ENCODE data around the gene HTR4. TPM values are rescaled to one million over a fixed set of nuclear protein-coding genes. Genes with fewer than 3 reads are reported as not detected.

HTR4 gene
- total RNA-seq, 4 donors from 2014 or later: 0.25 to 1.2 (median 1.0) TPM; not detected in 1

DNA sequence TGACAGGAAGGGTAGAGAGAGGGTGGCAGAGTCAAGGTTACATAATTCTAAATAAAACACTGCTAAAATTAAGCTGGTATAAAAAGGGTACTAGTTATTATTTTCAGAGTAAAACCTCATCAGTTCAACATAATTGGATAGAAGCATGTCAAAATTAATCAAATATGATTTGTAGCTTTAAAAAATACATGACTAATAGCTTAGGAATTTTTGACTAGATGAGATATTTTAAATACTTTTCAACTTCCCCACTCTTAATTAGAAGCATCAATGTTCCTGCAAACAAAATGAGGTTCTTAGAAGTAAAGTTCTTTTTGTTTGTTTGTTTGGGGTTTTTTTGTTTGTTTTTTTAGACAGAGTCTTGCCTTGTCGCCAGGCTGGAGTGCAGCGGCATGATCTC is 29.1 kb downstream of the HTR4 start:
- DNase-seq (ENCODE audit: low spot score in 2 of 2): no peak
- intact Hi-C loops (cut with DNase I; ENCODE audit: low total_unique reads): no loop called here
- WGBS, 2 donors: 80 to 89% methylated on average over 2 of the region's 2 CpGs
- no peak overlapping the region for H3K4me3 ChIP-seq (ENCODE audit: low read depth, poor library complexity, severe bottlenecking)
- TF ChIP-seq POLR2A (IDR thresholded peaks at IDR 0.05): no peak
- TF ChIP-seq, protein P1, sequence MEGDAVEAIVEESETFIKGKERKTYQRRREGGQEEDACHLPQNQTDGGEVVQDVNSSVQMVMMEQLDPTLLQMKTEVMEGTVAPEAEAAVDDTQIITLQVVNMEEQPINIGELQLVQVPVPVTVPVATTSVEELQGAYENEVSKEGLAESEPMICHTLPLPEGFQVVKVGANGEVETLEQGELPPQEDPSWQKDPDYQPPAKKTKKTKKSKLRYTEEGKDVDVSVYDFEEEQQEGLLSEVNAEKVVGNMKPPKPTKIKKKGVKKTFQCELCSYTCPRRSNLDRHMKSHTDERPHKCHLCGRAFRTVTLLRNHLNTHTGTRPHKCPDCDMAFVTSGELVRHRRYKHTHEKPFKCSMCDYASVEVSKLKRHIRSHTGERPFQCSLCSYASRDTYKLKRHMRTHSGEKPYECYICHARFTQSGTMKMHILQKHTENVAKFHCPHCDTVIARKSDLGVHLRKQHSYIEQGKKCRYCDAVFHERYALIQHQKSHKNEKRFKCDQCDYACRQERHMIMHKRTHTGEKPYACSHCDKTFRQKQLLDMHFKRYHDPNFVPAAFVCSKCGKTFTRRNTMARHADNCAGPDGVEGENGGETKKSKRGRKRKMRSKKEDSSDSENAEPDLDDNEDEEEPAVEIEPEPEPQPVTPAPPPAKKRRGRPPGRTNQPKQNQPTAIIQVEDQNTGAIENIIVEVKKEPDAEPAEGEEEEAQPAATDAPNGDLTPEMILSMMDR (IDR thresholded peaks at IDR 0.05): no peak

DNA sequence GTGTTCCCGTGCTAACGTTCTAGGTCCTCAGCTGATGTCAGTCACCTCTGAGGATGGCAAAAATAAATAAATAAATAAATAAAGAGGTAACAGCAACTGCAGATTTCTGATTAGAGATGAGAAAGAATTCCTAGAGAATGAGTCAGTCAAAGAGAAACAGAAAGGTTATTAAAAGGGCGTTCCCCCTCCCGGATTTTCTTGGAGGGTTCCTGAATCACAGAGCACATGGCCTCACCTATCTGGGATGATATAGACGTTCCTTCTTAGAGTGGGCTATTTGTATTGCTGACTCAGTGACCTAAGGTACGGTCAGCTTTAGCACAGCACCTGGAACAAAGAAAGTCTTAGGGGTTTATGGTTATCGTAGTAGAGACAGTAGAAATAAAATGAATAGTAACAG is 30.6 kb downstream of the HTR4 start:
- no peak for TF ChIP-seq POLR2A (IDR thresholded peaks at IDR 0.05)
- TF ChIP-seq, protein P1 (IDR thresholded peaks at IDR 0.05): no peak
- WGBS, 2 donors: 57 to 65% methylated on average over 7 of the region's 7 CpGs
- intact Hi-C loops (cut with DNase I; ENCODE audit: low total_unique reads): no loop called here
- H3K4me3 ChIP-seq (ENCODE audit: low read depth, poor library complexity, severe bottlenecking): no peak overlapping the region
- DNase-seq (ENCODE audit: low spot score in 2 of 2): no peak

DNA sequence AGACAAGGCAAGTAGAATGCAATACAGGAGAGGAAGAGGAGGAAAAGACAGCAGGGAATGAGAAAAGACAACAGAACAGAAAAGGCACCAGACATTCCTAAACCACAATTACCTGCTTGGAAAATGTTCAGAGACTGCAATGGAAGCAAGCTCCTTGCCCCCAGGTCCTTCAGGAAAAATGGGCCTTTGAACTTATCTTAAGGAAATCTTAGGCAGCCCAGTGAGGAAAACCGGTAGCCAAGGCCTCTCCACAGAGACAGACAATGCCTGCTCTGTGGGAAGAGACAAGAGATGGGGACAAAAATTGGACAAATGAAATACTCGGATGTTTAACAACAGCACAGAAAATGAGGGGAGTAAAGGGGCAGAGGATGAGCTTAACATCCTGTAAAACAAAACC is 31.2 kb downstream of the HTR4 start:
- TF ChIP-seq, protein P1 (IDR thresholded peaks at IDR 0.05): no peak
- TF ChIP-seq POLR2A (IDR thresholded peaks at IDR 0.05): no peak
- intact Hi-C loops (cut with DNase I; ENCODE audit: low total_unique reads): no loop called here
- no peak overlapping the region for H3K4me3 ChIP-seq (ENCODE audit: low read depth, poor library complexity, severe bottlenecking)
- DNase-seq (ENCODE audit: low spot score in 2 of 2): no peak
- 64 to 65% methylated on average over 2 of the region's 2 CpGs for WGBS, 2 donors

DNA sequence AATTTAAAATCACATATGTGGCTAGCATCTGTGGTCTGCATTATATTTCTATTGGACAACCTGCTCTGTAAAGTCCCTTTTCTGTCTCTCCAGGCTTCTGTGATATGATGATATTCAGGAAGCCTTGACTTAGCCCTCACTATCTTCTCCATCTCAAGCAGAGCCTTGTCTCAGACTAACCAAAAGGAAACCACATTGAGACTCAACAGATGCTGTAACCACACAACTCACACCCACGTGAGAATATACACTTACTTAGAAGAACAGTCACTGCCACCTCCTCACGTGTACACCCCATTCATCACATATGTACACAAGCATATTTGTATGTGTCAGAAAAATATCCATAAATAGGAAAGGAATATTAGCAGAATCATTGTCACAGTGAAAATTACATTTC is 33.6 kb downstream of the HTR4 start:
- no peak for DNase-seq (ENCODE audit: low spot score in 2 of 2)
- intact Hi-C loops (cut with DNase I; ENCODE audit: low total_unique reads): no loop called here
- WGBS, 2 donors: 21 to 29% methylated on average over 2 of the region's 2 CpGs
- TF ChIP-seq POLR2A (IDR thresholded peaks at IDR 0.05): no peak
- TF ChIP-seq, protein P1 (IDR thresholded peaks at IDR 0.05): no peak
- H3K4me3 ChIP-seq (ENCODE audit: low read depth, poor library complexity, severe bottlenecking): no peak overlapping the region

DNA sequence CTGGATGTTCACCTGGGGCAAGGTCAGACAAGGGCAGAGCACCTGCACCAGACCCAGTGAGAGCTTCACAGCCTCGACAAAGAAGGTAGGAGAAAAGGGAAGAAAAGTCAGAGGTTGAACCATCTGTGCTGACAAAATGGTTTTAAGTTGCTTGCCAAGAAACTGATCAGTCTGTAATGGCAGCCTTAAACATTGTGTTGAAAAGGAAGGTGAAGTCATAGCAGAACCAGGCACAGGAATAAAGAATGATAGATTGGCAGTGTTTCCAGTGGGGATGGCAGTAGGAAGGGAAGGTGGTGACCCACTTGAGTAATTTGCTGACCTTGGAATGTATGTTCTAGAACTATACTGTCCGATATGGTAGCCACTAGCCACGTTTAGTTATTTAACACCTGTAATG is 34.2 kb downstream of the HTR4 start:
- no peak for DNase-seq (ENCODE audit: low spot score in 2 of 2)
- TF ChIP-seq, protein P1 (IDR thresholded peaks at IDR 0.05): no peak
- no peak for TF ChIP-seq POLR2A (IDR thresholded peaks at IDR 0.05)
- 71 to 72% methylated on average over 3 of the region's 3 CpGs for whole genome bisulfite sequencing, 2 donors
- H3K4me3 ChIP-seq (ENCODE audit: low read depth, poor library complexity, severe bottlenecking): no peak overlapping the region
- intact Hi-C loops (cut with DNase I; ENCODE audit: low total_unique reads): no loop called here

DNA sequence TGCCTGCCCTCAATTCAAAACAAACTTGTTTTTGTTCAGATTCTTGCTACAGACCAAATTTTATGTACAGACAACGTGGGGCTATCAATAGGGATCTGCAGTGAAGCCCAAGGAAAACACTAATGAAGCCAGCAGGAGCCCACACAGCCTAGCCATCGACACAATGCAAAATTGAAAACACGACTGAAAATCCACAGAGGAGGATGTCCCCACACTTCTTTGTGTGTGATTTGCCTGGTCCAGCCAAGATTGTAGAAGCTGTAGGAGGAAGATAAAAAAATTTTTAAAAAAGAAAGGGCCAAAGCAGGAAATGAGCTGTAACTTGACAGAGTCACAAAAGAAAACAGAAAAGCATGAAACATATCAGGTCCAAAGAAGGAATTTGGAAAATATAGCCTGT is 34.8 kb downstream of the HTR4 start:
- no peak overlapping the region for H3K4me3 ChIP-seq (ENCODE audit: low read depth, poor library complexity, severe bottlenecking)
- WGBS, 2 donors: 49 to 54% methylated on average over 3 of the region's 3 CpGs
- TF ChIP-seq, protein P1 (IDR thresholded peaks at IDR 0.05): no peak
- TF ChIP-seq POLR2A (IDR thresholded peaks at IDR 0.05): no peak
- intact Hi-C loops (cut with DNase I; ENCODE audit: low total_unique reads): no loop called here
- no peak for DNase-seq (ENCODE audit: low spot score in 2 of 2)

All from lower leg skin (tissue), 4 donors.